D341Med (cell line): ENCODE data around the gene CCT6A.
A peak's percentile ranks its signal among the peaks of the same experiment; 100 is the strongest.
"Not testable (repeated sequence)": the region's sequence is repeated elsewhere in the genome, so short reads cannot be mapped to it uniquely, and the experiment has no call there.

Experiments
- DNase-seq: peaks from one replicate; pipeline ENCODE4 v3.0.0; 2012; ENCODE audit warnings: low spot score

CCT6A gene

GRCh38 chr7:56053379-56053778 lies 1.8 kb downstream of the CCT6A start:
- no peak for DNase-seq

GRCh38 chr7:56053993-56054392 lies 2.4 kb downstream of the CCT6A start:
- no peak for DNase-seq

- DNase-seq = no peak
Observed at GRCh38 chr7:56062382-56062781, 10.8 kb downstream of the CCT6A start.

- no peak for DNase-seq
Observed at GRCh38 chr7:56063500-56063881, 11.9 kb downstream of the CCT6A start.

GRCh38 chr7:56063882-56064625 lies 12.5 kb downstream of the CCT6A start, which contains the start of gene SUMF2:
TSS of gene SUMF2 (plus strand) at chr7:56064286. CDS start at chr7:56064312, 26 bp downstream.
- DNase-seq = peak; percentile 98

- DNase-seq = not testable (repeated sequence)
Observed at GRCh38 chr7:56066376-56066775, 14.8 kb downstream of the CCT6A start.

GRCh38 chr7:56074371-56074791 lies 22.8 kb downstream of the CCT6A start:
- peak; percentile 88 for DNase-seq

GRCh38 chr7:56077681-56078080 lies 26.1 kb downstream of the CCT6A start:
- DNase-seq = no peak

GRCh38 chr7:56078196-56078595 lies 26.6 kb downstream of the CCT6A start:
- DNase-seq = no peak

- DNase-seq = no peak
Observed at GRCh38 chr7:56079450-56080185, 28.1 kb downstream of the CCT6A start.

- DNase-seq = not testable (repeated sequence)
Observed at GRCh38 chr7:56080726-56081435, 29.3 kb downstream of the CCT6A start.

GRCh38 chr7:56081626-56082340 lies 30.2 kb downstream of the CCT6A start:
- DNase-seq = no peak

- DNase-seq = no peak
Observed at GRCh38 chr7:56083150-56083785, 31.7 kb downstream of the CCT6A start.

- no peak for DNase-seq
Observed at GRCh38 chr7:56086761-56087160, 35.2 kb downstream of the CCT6A start.

GRCh38 chr7:56087445-56087844 lies 35.9 kb downstream of the CCT6A start:
- DNase-seq = no peak

GRCh38 chr7:56091591-56091990 lies 40.0 kb downstream of the CCT6A start:
- no peak for DNase-seq

- not testable (repeated sequence) for DNase-seq
Observed at GRCh38 chr7:56092388-56092787, 40.8 kb downstream of the CCT6A start.

GRCh38 chr7:56092789-56093531 lies 41.4 kb downstream of the CCT6A start, which contains the start of gene PHKG1:
TSS of gene PHKG1 (minus strand) at chr7:56092952. CDS start at chr7:56088941, 4,011 bp downstream.
- peak; percentile 73 for DNase-seq

GRCh38 chr7:56097700-56098099 lies 46.1 kb downstream of the CCT6A start:
- no peak for DNase-seq

GRCh38 chr7:56098187-56099008 lies 46.8 kb downstream of the CCT6A start:
- not testable (repeated sequence) for DNase-seq
